ENCODE measurements around the gene FSIP1. TPM values are rescaled to one million over a fixed set of nuclear protein-coding genes. Genes with fewer than 3 reads are reported as not detected.

Gene FSIP1
- polyA plus RNA-seq, 1 experiment = 0.43 TPM

- Histone ChIP-seq H3K9me3 (ENCODE audit: control insufficient read depth, insufficient read depth, low read length) (no peaks in the 10 kb centered on the region; the same call in 1 of the 2 replicates), H3K4me3 (ENCODE audit: low read depth, low read length) (no peak overlapping the region), H3K27me3 (ENCODE audit: control insufficient read depth, insufficient read depth, low read length) (no peaks in the 10 kb centered on the region), H3K27ac (ENCODE audit: low read depth, low read length) (no peak overlapping the region)
- ChIA-PET CTCF (interaction anchor here (1.0 to 2.0 kb wide), 3 partner anchors 63 to 134 kb away, joined by 3 to 6 read pairs (median 4); no protein-coding TSS in a partner anchor), POLR2A (interaction anchor here (0.6 kb wide), 1 partner anchor 323 kb away, joined by 6 read pairs; no protein-coding TSS in a partner anchor)
- no peak for DNase-seq (ENCODE audit: low read depth, low spot score)
- TF ChIP-seq CTCF (IDR thresholded peaks at IDR 0.05; ENCODE audit: low read depth, low read length) = no peak
Observed at GRCh38 chr15:39622660-39623516, 159.8 kb downstream of the FSIP1 start.

- no peak for TF ChIP-seq CTCF (IDR thresholded peaks at IDR 0.05; ENCODE audit: low read depth, low read length)
- Histone ChIP-seq H3K4me3 (ENCODE audit: low read depth, low read length) (no peak overlapping the region), H3K27me3 (ENCODE audit: control insufficient read depth, insufficient read depth, low read length) (no peaks in the 10 kb centered on the region), H3K27ac (ENCODE audit: low read depth, low read length) (no peak overlapping the region), H3K9me3 (ENCODE audit: control insufficient read depth, insufficient read depth, low read length) (no peaks in the 10 kb centered on the region; the same call in 1 of the 2 replicates)
- ChIA-PET CTCF (interaction anchor here (1.0 to 2.0 kb wide), 3 partner anchors 17 to 134 kb away, joined by 3 to 6 read pairs (median 3); no protein-coding TSS in a partner anchor), POLR2A (no interaction called here)
- no peak for DNase-seq (ENCODE audit: low read depth, low spot score)
Observed at GRCh38 chr15:39621976-39622375, 160.7 kb downstream of the FSIP1 start.

- POLR2A ChIA-PET = no interaction called here
- TF ChIP-seq CTCF (IDR thresholded peaks at IDR 0.05; ENCODE audit: low read depth, low read length) = no peak
Observed at GRCh38 chr15:39621210-39621609, 161.4 kb downstream of the FSIP1 start.

GRCh38 chr15:39618063-39618823 is 164.4 kb downstream of the FSIP1 start:
- Histone ChIP-seq H3K4me3 (ENCODE audit: low read depth, low read length) (no peak overlapping the region), H3K27me3 (ENCODE audit: control insufficient read depth, insufficient read depth, low read length) (no peaks in the 10 kb centered on the region), H3K27ac (ENCODE audit: low read depth, low read length) (no peak overlapping the region), H3K9me3 (ENCODE audit: control insufficient read depth, insufficient read depth, low read length) (no peaks in the 10 kb centered on the region; the same call in 1 of the 2 replicates)
- ChIA-PET CTCF (no interaction called here), POLR2A (no interaction called here)
- DNase-seq (ENCODE audit: low read depth, low spot score) = no peak
- TF ChIP-seq CTCF (IDR thresholded peaks at IDR 0.05; ENCODE audit: low read depth, low read length) = no peak

More at GRCh38 chr15:39621210-39621609, 161.4 kb downstream of the FSIP1 start:
- H3K27me3 ChIP-seq (ENCODE audit: control insufficient read depth, insufficient read depth, low read length) = no peaks in the 10 kb centered on the region
- CTCF ChIA-PET = interaction anchor here (1.1 to 2.0 kb wide), 2 partner anchors 16 to 135 kb away, joined by 3 to 6 read pairs; no protein-coding TSS in a partner anchor
- H3K4me3 ChIP-seq (ENCODE audit: low read depth, low read length) = no peak overlapping the region
- H3K27ac ChIP-seq (ENCODE audit: low read depth, low read length) = no peak overlapping the region
- DNase-seq (ENCODE audit: low read depth, low spot score) = no peak
- H3K9me3 ChIP-seq (ENCODE audit: control insufficient read depth, insufficient read depth, low read length) = no peaks in the 10 kb centered on the region; the same call in 1 of the 2 replicates

Data from AG04450 (cell line).